Measurements from ENCODE around the gene SPON1. TPM values are rescaled to one million over a fixed set of nuclear protein-coding genes. Genes with fewer than 3 reads are reported as not detected.
"Not testable (repeated sequence)": the region's sequence is repeated elsewhere in the genome, so short reads cannot be mapped to it uniquely, and the experiment has no call there.

The SPON1 gene
- total RNA-seq, 1 donor from 2014 or later, result 13.2 TPM

- no peaks in the 10 kb centered on the region for H3K36me3 Mint-ChIP-seq (ENCODE audit: low read depth)
- H3K9me3 Mint-ChIP-seq, result no peaks in the 10 kb centered on the region
- H3K27me3 Mint-ChIP-seq (ENCODE audit: low read depth), result peaks cover 24% of the 10 kb centered on the region
- H3K27ac Mint-ChIP-seq (ENCODE audit: unreplicated experiment), result no peak overlapping the region
- no peak for DNase-seq (ENCODE audit: low read depth, low spot score)
- H3K4me1 Mint-ChIP-seq, result no peaks in the 10 kb centered on the region
- TF ChIP-seq CTCF (conservative IDR thresholded peaks at IDR 0.05), result no peak
- no peak overlapping the region for H3K4me3 Mint-ChIP-seq
Measured at GRCh38 chr11:13972043-13972910, 9.8 kb downstream of the SPON1 start.

- TF ChIP-seq CTCF (conservative IDR thresholded peaks at IDR 0.05), result no peak
- Mint-ChIP-seq H3K4me3 (no peak overlapping the region), H3K9me3 (no peaks in the 10 kb centered on the region), H3K27ac (ENCODE audit: unreplicated experiment) (no peak overlapping the region), H3K4me1 (no peaks in the 10 kb centered on the region), H3K27me3 (ENCODE audit: low read depth) (peaks cover 19% of the 10 kb centered on the region), H3K36me3 (ENCODE audit: low read depth) (no peaks in the 10 kb centered on the region)
- DNase-seq (ENCODE audit: low read depth, low spot score), result no peak
Measured at GRCh38 chr11:13972944-13973343, 10.4 kb downstream of the SPON1 start.

- peaks cover 11% of the 10 kb centered on the region for H3K27me3 Mint-ChIP-seq (ENCODE audit: low read depth)
- H3K27ac Mint-ChIP-seq (ENCODE audit: unreplicated experiment), result no peak overlapping the region
- no peak for DNase-seq (ENCODE audit: low read depth, low spot score)
- H3K9me3 Mint-ChIP-seq, result no peaks in the 10 kb centered on the region
- H3K4me3 Mint-ChIP-seq, result no peak overlapping the region
- no peaks in the 10 kb centered on the region for H3K4me1 Mint-ChIP-seq
- no peak for TF ChIP-seq CTCF (conservative IDR thresholded peaks at IDR 0.05)
- no peaks in the 10 kb centered on the region for H3K36me3 Mint-ChIP-seq (ENCODE audit: low read depth)
Measured at GRCh38 chr11:13974631-13975030, 12.1 kb downstream of the SPON1 start.

- DNase-seq (ENCODE audit: low read depth, low spot score), result no peak
- Mint-ChIP-seq H3K36me3 (ENCODE audit: low read depth) (no peaks in the 10 kb centered on the region), H3K4me3 (no peak overlapping the region), H3K27ac (ENCODE audit: unreplicated experiment) (no peak overlapping the region), H3K4me1 (peaks cover 6% of the 10 kb centered on the region), H3K27me3 (ENCODE audit: low read depth) (no peaks in the 10 kb centered on the region), H3K9me3 (peaks cover under 1% of the 10 kb centered on the region)
- no peak for TF ChIP-seq CTCF (conservative IDR thresholded peaks at IDR 0.05)
Measured at GRCh38 chr11:13983081-13983751, 20.7 kb downstream of the SPON1 start.

GRCh38 chr11:13984616-13985450 lies 22.3 kb downstream of the SPON1 start:
- Mint-ChIP-seq H3K27me3 (ENCODE audit: low read depth) (peaks cover 3% of the 10 kb centered on the region), H3K4me1 (peaks cover 6% of the 10 kb centered on the region), H3K4me3 (no peak overlapping the region), H3K27ac (ENCODE audit: unreplicated experiment) (no peak overlapping the region), H3K36me3 (ENCODE audit: low read depth) (no peaks in the 10 kb centered on the region), H3K9me3 (peaks cover 6% of the 10 kb centered on the region)
- no peak for TF ChIP-seq CTCF (conservative IDR thresholded peaks at IDR 0.05)
- no peak for DNase-seq (ENCODE audit: low read depth, low spot score)

GRCh38 chr11:13986695-13987094 lies 24.2 kb downstream of the SPON1 start:
- not testable (repeated sequence) for H3K9me3 Mint-ChIP-seq; H3K27ac Mint-ChIP-seq (ENCODE audit: unreplicated experiment); DNase-seq (ENCODE audit: low read depth, low spot score); H3K4me1 Mint-ChIP-seq; H3K27me3 Mint-ChIP-seq (ENCODE audit: low read depth); H3K36me3 Mint-ChIP-seq (ENCODE audit: low read depth); H3K4me3 Mint-ChIP-seq

- H3K27ac Mint-ChIP-seq (ENCODE audit: unreplicated experiment); H3K4me1 Mint-ChIP-seq; H3K27me3 Mint-ChIP-seq (ENCODE audit: low read depth); H3K36me3 Mint-ChIP-seq (ENCODE audit: low read depth); H3K4me3 Mint-ChIP-seq; H3K9me3 Mint-ChIP-seq; DNase-seq (ENCODE audit: low read depth, low spot score): not testable (repeated sequence)
Measured at GRCh38 chr11:13992158-13992856, 29.8 kb downstream of the SPON1 start.

Measured in neural crest cell (in vitro differentiated cells).